Fibroblast of pulmonary artery (primary cell): ENCODE data around the gene TP73.
A peak's percentile ranks its signal among the peaks of the same experiment; 100 is the strongest.

Experiments used
- DNase-seq: peaks from one replicate; pipeline ENCODE4 v3.0.0-alpha.2; 2010; ENCODE audit warnings: low read depth
- H3K4me3 ChIP-seq: replicated peaks from 2 replicates; pipeline ENCODE4 v1.5.1; 2011; ENCODE audit warnings: low read depth, mild to moderate bottlenecking, control low read depth, low read length, moderate library complexity
- CTCF ChIP-seq: IDR thresholded peaks from 2 replicates; pipeline ENCODE4 v1.5.1; 2011; ENCODE audit warnings: mild to moderate bottlenecking, control low read depth, low read length, inconsistent platforms; ENCODE audit errors: missing control alignments

The TP73 gene

DNA sequence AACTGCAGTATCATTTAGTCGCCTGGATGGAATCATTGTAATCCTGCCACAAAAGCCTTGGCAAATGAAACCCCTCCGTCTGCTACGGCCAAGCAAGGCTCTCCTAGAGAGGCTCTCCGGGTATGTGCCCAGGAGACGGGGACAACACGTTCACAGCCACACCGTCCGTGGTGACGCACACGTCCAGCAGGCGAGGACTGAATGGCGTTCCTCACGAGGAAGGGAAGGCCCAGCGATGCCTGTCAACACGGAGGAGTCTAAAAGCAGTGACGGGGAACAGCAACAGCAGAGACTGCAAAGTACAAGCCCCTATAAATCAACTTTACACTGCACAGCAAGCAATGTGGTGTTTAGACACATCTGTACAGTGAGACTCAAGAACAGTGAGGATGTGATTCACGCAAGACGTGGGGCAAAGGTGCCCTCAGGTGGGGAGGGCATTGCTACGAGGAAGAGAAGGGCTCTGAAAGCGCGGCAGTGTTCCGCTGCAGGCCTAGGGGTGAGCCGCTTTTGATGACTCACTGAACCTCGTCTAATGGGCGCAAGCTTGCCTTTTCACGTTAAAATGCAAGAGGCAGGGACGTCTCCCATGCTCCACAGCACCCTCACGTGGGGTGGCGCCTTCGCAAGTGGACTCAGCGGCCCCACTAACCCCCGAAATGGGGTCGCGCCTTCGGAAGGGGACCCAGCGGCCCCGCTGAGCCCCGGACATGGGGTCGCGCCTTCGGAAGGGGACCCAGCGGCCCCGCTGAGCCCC, 9.2 kb upstream of the TP73 start:
- no peak for TF ChIP-seq CTCF
- H3K4me3 ChIP-seq: no peak overlapping the region
- no peak for DNase-seq

- TF ChIP-seq CTCF: no peak
- no peak for DNase-seq
- no peak overlapping the region for H3K4me3 ChIP-seq
Measured at GRCh38 chr1:3644273-3644672, 8.0 kb upstream of the TP73 start.

DNA sequence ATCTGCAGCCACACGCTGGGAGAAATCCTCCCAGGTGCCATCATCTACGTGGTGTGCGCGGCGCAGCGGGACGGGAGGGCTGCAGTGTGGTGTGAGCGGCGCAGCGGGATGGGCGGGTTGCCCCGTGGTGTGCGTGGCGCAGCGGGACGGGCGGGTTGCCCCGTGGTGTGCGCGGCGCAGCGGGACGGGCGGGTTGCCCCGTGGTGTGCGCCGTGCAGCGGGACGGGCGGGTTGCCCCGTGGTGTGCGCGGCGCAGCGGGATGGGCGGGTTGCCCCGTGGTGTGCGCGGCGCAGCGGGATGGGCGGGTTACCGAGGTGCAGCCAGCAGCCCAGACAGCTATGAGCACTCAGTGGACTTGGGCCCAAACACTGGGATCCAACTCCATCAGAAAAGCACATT, 7.1 kb upstream of the TP73 start:
- TF ChIP-seq CTCF: no peak

GRCh38 chr1:3645666-3646355, 6.5 kb upstream of the TP73 start:
- no peak for DNase-seq
- no peak overlapping the region for H3K4me3 ChIP-seq
- TF ChIP-seq CTCF: no peak

More for the DNA sequence above, 7.1 kb upstream of the TP73 start:
- no peak overlapping the region for H3K4me3 ChIP-seq
- no peak for DNase-seq

- no peak for TF ChIP-seq CTCF
- H3K4me3 ChIP-seq: no peak overlapping the region
- DNase-seq: no peak
Measured at GRCh38 chr1:3646596-3646995, 5.7 kb upstream of the TP73 start.

- peak; percentile 92 for DNase-seq
- H3K4me3 ChIP-seq: peak within 1 kb of the TSS; percentile 82
- TF ChIP-seq CTCF: no peak
Measured at GRCh38 chr1:3649342-3650247, 2.7 kb upstream of the TP73 start, which contains the start of gene WRAP73. TSS of gene WRAP73 (minus strand) at chr1:3650103. CDS start at chr1:3649999, 104 bp downstream.
